Choroid plexus epithelial cell (primary cell): Measurements from ENCODE around the gene MRPL20.

Source experiments
- DNase-seq: peaks from one replicate; pipeline ENCODE4 v3.0.0-alpha.2; 2010; ENCODE audit warnings: low read depth
- H3K4me3 ChIP-seq: 2 replicates; pipeline ENCODE4 v1.5.1; 2011; ENCODE audit warnings: low read depth, mild to moderate bottlenecking, control low read depth, low read length, moderate library complexity
- TF ChIP-seq, protein P1 (sequence below): conservative IDR thresholded peaks from 2 replicates; pipeline ENCODE4 v1.5.1; 2011; ENCODE audit warnings: low read depth, mild to moderate bottlenecking, control low read depth, inconsistent platforms, low read length, moderate library complexity

Gene MRPL20

DNA sequence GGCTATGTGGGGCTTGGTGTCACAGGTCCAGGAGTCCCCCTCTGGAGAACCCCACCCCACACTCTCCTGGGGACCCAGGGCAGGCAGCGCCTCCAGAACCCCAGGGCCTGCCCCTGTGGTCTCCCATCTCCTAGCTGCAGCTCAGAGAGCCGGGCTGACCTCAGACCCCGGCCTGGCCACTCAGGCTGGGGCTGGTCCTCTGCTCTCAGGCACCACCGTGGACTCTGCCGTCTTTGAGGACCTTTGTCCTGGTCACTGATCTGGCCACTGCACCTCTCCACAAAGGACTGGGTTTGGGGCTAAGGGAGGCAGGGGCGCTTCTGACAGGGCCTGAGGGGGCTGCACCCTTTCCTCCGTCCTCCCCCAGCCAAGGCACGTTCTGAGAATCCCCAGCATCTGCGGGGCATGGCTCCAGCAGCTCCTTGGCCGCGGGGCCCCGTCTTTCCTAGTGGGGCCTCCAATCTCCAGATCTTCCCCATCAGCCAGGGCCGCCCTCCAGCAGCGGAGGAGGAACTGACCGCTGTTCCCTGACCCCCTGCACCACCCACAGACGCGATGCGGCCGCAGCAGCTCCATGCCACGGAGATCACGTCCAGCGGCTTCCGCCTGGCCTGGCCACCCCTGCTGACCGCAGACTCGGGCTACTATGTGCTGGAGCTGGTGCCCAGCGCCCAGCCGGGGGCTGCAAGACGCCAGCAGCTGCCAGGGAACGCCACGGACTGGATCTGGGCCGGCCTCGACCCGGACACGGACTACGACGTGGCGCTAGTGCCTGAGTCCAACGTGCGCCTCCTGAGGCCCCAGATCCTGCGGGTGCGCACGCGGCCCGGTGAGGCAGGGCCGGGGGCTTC is 31.7 kb upstream of the MRPL20 start:
- DNase-seq: no peak
- TF ChIP-seq, protein P1, sequence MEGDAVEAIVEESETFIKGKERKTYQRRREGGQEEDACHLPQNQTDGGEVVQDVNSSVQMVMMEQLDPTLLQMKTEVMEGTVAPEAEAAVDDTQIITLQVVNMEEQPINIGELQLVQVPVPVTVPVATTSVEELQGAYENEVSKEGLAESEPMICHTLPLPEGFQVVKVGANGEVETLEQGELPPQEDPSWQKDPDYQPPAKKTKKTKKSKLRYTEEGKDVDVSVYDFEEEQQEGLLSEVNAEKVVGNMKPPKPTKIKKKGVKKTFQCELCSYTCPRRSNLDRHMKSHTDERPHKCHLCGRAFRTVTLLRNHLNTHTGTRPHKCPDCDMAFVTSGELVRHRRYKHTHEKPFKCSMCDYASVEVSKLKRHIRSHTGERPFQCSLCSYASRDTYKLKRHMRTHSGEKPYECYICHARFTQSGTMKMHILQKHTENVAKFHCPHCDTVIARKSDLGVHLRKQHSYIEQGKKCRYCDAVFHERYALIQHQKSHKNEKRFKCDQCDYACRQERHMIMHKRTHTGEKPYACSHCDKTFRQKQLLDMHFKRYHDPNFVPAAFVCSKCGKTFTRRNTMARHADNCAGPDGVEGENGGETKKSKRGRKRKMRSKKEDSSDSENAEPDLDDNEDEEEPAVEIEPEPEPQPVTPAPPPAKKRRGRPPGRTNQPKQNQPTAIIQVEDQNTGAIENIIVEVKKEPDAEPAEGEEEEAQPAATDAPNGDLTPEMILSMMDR: no peak
- H3K4me3 ChIP-seq: no peak overlapping the region

DNA sequence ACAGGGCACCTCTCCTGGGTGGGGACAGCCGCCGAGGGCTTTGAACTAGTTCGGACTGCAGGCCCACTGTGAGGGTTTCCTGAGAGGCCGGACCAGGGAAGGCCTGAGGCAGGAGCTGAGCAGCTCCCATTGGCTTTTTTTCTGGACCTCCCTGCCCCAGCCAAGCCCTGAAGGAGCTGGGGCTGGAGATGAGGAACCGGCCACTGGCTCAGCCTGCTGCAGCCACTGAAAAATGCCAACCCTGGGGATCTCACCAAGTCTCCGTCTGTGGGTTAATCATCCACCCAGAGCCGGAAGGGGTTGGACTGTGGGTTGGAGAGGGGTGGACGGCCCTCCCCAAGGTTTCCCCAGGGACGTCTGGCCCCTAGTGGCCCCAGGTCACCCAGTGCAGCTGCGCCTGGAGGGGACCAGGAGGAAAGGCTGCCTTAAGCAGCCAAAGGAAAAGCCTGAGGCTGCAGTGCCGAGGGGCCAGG is 30.8 kb upstream of the MRPL20 start:
- TF ChIP-seq, protein P1: no peak
- H3K4me3 ChIP-seq: no peak overlapping the region
- no peak for DNase-seq

DNA sequence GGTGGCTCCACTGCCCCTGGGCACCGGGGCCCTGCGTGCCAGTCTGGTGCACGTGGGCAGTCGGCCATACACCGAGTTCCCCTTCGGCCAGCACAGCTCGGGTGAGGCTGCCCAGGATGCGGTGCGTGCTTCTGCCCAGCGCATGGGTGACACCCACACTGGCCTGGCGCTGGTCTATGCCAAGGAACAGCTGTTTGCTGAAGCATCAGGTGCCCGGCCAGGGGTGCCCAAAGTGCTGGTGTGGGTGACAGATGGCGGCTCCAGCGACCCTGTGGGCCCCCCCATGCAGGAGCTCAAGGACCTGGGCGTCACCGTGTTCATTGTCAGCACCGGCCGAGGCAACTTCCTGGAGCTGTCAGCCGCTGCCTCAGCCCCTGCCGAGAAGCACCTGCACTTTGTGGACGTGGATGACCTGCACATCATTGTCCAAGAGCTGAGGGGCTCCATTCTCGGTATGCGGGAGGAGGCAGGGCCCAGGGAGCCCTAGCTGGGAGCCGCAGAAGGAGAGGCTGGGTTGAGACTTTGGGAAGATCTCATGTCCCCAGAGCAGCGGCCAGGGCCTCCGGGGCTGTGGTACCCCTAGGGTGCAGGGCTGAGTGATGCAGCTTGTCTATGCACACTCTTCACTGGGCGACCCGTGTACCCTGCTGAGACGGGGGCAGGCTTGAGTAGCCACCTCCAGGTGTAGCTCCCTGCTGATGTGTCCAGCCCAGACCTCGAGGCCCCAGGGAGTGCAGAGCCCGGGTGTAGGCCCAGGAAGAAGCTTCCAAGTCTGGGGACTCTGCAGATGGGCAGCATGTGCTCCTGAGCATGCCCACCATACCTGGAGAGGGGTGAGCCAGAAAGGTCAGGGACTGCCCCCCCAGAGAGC is 30.2 kb upstream of the MRPL20 start:
- H3K4me3 ChIP-seq: no peak overlapping the region
- DNase-seq: no peak
- TF ChIP-seq, protein P1: no peak

DNA sequence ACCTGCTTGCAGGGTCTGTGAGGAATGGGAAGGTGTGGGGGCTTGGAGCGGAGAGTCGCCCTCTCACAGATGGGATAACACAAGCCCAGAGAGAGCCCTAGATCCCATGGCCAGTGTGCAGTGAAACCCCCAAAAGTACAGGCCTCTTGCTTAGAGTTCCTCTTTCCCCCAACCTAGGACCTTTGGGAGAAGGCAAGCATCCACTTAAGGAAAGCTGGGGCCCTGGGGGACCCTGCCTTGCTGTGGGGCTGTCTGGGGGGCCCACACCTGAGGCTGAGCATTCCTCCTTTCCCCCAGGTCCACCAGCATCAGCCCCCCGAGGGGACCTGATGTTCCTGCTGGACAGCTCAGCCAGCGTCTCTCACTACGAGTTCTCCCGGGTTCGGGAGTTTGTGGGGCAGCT is 29.5 kb upstream of the MRPL20 start:
- TF ChIP-seq, protein P1: no peak
- DNase-seq: no peak
- H3K4me3 ChIP-seq: no peak overlapping the region

DNA sequence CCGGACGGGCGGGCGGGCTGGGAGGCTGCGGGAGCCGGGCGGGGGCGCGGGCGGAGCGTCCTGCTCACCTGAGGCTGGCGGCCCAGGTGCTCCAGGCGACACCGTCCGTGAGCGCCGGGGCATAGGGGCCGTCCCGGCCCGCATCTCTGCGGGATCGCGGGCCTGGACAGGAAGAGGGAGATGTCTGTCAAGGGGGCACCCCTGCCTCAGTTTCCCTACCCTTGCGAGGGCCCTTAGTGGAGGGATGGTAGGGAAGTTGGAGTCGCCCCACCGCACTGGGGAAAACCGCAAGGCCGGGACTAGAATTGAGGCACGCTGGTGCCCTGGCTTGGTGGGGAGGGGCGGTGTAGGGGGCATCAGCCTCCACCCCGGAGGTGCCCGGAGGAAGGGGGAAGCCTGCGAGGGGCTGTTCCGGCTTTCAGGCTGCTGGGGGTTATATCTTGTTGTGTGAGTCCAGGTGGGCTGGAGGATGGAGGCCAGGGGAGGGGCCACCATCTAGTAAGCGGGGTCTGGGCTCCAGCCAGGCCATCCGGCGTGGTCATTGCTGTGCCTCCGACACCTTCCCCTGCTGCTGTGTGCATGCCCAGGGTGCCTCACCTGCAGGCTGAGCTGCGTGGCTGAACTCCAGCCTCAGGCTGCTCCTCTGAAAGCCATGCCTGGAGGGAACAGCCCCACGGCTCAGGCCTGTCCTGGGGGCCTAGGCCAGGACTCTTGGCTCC is 29.0 kb upstream of the MRPL20 start:
- H3K4me3 ChIP-seq: peak overlapping the region; percentile 49
- no peak for DNase-seq
- TF ChIP-seq, protein P1: no peak

DNA sequence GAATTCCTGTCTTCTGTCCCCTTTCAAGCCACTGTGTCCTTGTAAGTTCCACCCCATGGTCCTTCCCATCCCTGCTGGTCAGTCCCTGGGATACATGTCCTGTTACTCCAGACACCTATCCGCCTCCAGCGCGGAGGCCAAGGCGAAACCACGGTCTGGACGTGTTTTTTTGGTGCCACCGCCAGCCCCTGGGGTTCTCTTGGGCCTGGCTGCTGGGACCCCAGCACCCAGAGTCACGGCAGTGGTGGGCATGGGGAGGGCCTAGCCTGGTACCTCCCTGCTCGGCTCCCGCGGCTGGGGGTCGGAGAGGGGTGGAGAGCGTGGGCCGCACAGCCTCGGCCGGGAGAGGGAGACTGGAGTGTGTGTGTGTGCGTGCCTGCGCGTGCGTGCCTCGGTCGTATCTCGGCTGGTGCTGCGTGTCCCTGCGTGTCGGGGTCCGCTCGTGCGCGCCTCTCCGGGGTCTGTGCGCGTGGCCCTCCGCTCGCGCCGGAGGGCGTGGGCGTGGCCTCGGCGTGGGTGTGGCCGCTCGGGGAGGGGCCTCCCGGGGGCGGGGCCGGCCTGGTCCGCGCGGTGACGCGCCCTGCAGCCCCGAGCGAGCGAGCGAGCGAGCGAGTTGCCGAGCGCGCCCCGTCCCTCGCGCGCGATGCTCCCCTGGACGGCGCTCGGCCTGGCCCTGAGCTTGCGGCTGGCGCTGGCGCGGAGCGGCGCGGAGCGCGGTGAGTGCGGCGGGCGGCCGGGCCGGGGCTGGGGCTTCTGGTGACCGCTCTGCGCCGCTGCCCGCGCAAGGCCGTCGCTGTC is 28.2 kb upstream of the MRPL20 start, which contains the start of gene VWA1:
TSS of gene VWA1 (plus strand) at position 585 of the 798 bp plus-strand sequence. CDS start at position 644, 59 bp downstream.
- peak; percentile 64 for DNase-seq
- TF ChIP-seq, protein P1: peak; percentile 7
- peak within 1 kb of the TSS; percentile 49 for H3K4me3 ChIP-seq
